CD4-positive, alpha-beta T cell treated with Interleukin-17A for 1 hour (primary cell): ENCODE results near the gene DYNC1LI2.

Experiments
- DNase-seq: peaks from one replicate; pipeline ENCODE4 v3.0.0-alpha.2; 2020

DYNC1LI2 gene

GRCh38 chr16:66735891-66736290 is 15.5 kb downstream of the DYNC1LI2 start:
- DNase-seq: no peak

GRCh38 chr16:66731101-66731500 is 20.3 kb downstream of the DYNC1LI2 start:
- DNase-seq: no peak

GRCh38 chr16:66728804-66729203 is 22.6 kb downstream of the DYNC1LI2 start:
- DNase-seq: no peak

- DNase-seq: peak; percentile 60
Measured at GRCh38 chr16:66728117-66728787, 23.2 kb downstream of the DYNC1LI2 start.

GRCh38 chr16:66720766-66721165 is 30.6 kb downstream of the DYNC1LI2 start:
- no peak for DNase-seq

- DNase-seq: no peak
Measured at GRCh38 chr16:66719246-66719645, 32.2 kb downstream of the DYNC1LI2 start.

GRCh38 chr16:66717776-66718175 is 33.6 kb downstream of the DYNC1LI2 start:
- DNase-seq: no peak

GRCh38 chr16:66717112-66717675 is 34.2 kb downstream of the DYNC1LI2 start:
- no peak for DNase-seq

- DNase-seq: no peak
Measured at GRCh38 chr16:66714654-66715307, 36.6 kb downstream of the DYNC1LI2 start.

GRCh38 chr16:66714062-66714461 is 37.3 kb downstream of the DYNC1LI2 start:
- no peak for DNase-seq

- DNase-seq: no peak
Measured at GRCh38 chr16:66713076-66713475, 38.3 kb downstream of the DYNC1LI2 start.

- no peak for DNase-seq
Measured at GRCh38 chr16:66712512-66712911, 38.9 kb downstream of the DYNC1LI2 start.

GRCh38 chr16:66711581-66711980 is 39.8 kb downstream of the DYNC1LI2 start:
- DNase-seq: no peak

GRCh38 chr16:66706506-66706880 is 44.9 kb downstream of the DYNC1LI2 start:
- DNase-seq: no peak

- no peak for DNase-seq
Measured at GRCh38 chr16:66705790-66706505, 45.5 kb downstream of the DYNC1LI2 start.

- no peak for DNase-seq
Measured at GRCh38 chr16:66703406-66704215, 47.8 kb downstream of the DYNC1LI2 start.

GRCh38 chr16:66701516-66701915 is 49.9 kb downstream of the DYNC1LI2 start:
- no peak for DNase-seq

GRCh38 chr16:66701026-66701425 is 50.4 kb downstream of the DYNC1LI2 start:
- no peak for DNase-seq

GRCh38 chr16:66699898-66700297 is 51.5 kb downstream of the DYNC1LI2 start:
- no peak for DNase-seq

- no peak for DNase-seq
Measured at GRCh38 chr16:66698046-66698445, 53.4 kb downstream of the DYNC1LI2 start.

GRCh38 chr16:66696669-66697630 is 54.5 kb downstream of the DYNC1LI2 start, which contains the start of gene CMTM4:
Gene CMTM4, minus strand, starts transcription at chr16:66696743. Its CDS starts 218 bp downstream, at chr16:66696525.
- peak; percentile 80 for DNase-seq
